Activated CD4-positive, alpha-beta T cell treated with anti-CD3 and anti-CD28 coated beads for 24 hours (primary cell): Measurements from ENCODE around the gene POTEI.
"Not testable (repeated sequence)": the region's sequence is repeated elsewhere in the genome, so short reads cannot be mapped to it uniquely, and the experiment has no call there.

Experiments used
- DNase-seq, 2 donors: peaks; one replicate each; pipeline ENCODE4 v3.0.0-alpha.2; 2020; ENCODE audit warnings: low read depth in 2 of 2

POTEI gene

GRCh38 chr2:130509228-130509627 lies at the start of gene POTEI:
POTEI (minus strand) TSS chr2:130509328; CDS start chr2:130509235, 93 bp downstream.
- DNase-seq, result not testable (repeated sequence)

GRCh38 chr2:130556441-130556840 lies 47.3 kb upstream of the POTEI start:
- not testable (repeated sequence) for DNase-seq

- not testable (repeated sequence) for DNase-seq
These were observed 45.0 kb upstream of the POTEI start for GRCh38 chr2:130554178-130554577.

GRCh38 chr2:130549475-130549874 lies 40.3 kb upstream of the POTEI start:
- DNase-seq, result not testable (repeated sequence)

GRCh38 chr2:130548418-130548817 lies 39.3 kb upstream of the POTEI start:
- DNase-seq, result not testable (repeated sequence)

GRCh38 chr2:130544978-130545377 lies 35.9 kb upstream of the POTEI start:
- DNase-seq, result not testable (repeated sequence)

- not testable (repeated sequence) for DNase-seq
These were observed 34.8 kb upstream of the POTEI start for GRCh38 chr2:130543785-130544528.

GRCh38 chr2:130542789-130543188 lies 33.7 kb upstream of the POTEI start:
- DNase-seq, result not testable (repeated sequence)

- not testable (repeated sequence) for DNase-seq
These were observed 29.1 kb upstream of the POTEI start for GRCh38 chr2:130538271-130538670.

GRCh38 chr2:130536654-130537053 lies 27.5 kb upstream of the POTEI start:
- DNase-seq, result not testable (repeated sequence)

- not testable (repeated sequence) for DNase-seq
These were observed 22.5 kb upstream of the POTEI start for GRCh38 chr2:130531672-130532071.

GRCh38 chr2:130531225-130531624 lies 22.1 kb upstream of the POTEI start:
- not testable (repeated sequence) for DNase-seq

GRCh38 chr2:130530212-130530611 lies 21.1 kb upstream of the POTEI start:
- DNase-seq, result not testable (repeated sequence)

GRCh38 chr2:130529545-130529944 lies 20.4 kb upstream of the POTEI start:
- not testable (repeated sequence) for DNase-seq

- DNase-seq, result not testable (repeated sequence)
These were observed 18.3 kb upstream of the POTEI start for GRCh38 chr2:130527365-130527967.

GRCh38 chr2:130522390-130522789 lies 13.3 kb upstream of the POTEI start:
- not testable (repeated sequence) for DNase-seq

- not testable (repeated sequence) for DNase-seq
These were observed 11.9 kb upstream of the POTEI start, which contains the start of gene CFC1B for GRCh38 chr2:130520992-130521391. CFC1B (plus strand) TSS chr2:130521222; CDS start chr2:130521485, 263 bp downstream.

GRCh38 chr2:130518516-130519106 lies 9.5 kb upstream of the POTEI start:
- DNase-seq, result not testable (repeated sequence)

GRCh38 chr2:130511747-130512451 lies 2.8 kb upstream of the POTEI start:
- not testable (repeated sequence) for DNase-seq

- not testable (repeated sequence) for DNase-seq
These were observed 1.9 kb upstream of the POTEI start for GRCh38 chr2:130510807-130511746.

GRCh38 chr2:130491073-130491472 lies 18.1 kb downstream of the POTEI start:
- not testable (repeated sequence) for DNase-seq
